NCI-H1092 (cell line): ENCODE measurements around the gene LIPN.

Source experiments
- DNase-seq: peaks from one replicate; lab custom pipeline; 2025; lab: John Stamatoyannopoulos, UW

The LIPN gene

GRCh38 chr10:88828310-88828709, 68.5 kb downstream of the LIPN start:
- no peak for DNase-seq
